ENCODE measurements around the gene PIGB. TPM values are rescaled to one million over a fixed set of nuclear protein-coding genes. Genes with fewer than 3 reads are reported as not detected.
A peak's percentile ranks its signal among the peaks of the same experiment; 100 is the strongest.

PIGB gene
- total RNA-seq, 4 donors from 2014 or later, result 12.9 to 29.4 (median 24.1) TPM

DNA sequence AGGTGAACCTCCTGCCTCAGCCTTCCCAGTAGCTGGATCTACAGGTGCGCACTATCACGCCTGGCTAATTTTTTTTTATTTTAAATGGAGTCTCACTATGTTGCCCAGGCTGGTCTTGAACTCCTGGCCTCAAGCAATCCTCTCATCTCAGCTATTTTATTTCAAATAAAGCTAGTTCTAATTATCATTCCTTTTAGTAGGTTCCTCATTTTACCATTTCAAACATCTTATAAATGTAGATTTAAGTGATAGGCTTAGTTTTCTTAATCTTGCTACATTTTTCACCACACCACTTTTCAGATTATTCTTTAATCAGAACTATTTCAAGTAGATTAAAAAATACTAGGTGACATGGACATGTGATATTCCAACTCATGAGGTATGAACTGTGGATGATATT is 30.3 kb downstream of the PIGB start:
- Histone ChIP-seq H3K27ac (no peak overlapping the region), H3K4me1 (peaks cover 0 to 8% of the 10 kb centered on the region in 2 donors), H3K36me3 (no peaks in the 10 kb centered on the region), H3K4me3 (replicated peaks in 1 of 3) (no peak overlapping the region), H3K27me3 (no peaks in the 10 kb centered on the region), H3K9me3 (no peaks in the 10 kb centered on the region)
- TF ChIP-seq, protein P1, sequence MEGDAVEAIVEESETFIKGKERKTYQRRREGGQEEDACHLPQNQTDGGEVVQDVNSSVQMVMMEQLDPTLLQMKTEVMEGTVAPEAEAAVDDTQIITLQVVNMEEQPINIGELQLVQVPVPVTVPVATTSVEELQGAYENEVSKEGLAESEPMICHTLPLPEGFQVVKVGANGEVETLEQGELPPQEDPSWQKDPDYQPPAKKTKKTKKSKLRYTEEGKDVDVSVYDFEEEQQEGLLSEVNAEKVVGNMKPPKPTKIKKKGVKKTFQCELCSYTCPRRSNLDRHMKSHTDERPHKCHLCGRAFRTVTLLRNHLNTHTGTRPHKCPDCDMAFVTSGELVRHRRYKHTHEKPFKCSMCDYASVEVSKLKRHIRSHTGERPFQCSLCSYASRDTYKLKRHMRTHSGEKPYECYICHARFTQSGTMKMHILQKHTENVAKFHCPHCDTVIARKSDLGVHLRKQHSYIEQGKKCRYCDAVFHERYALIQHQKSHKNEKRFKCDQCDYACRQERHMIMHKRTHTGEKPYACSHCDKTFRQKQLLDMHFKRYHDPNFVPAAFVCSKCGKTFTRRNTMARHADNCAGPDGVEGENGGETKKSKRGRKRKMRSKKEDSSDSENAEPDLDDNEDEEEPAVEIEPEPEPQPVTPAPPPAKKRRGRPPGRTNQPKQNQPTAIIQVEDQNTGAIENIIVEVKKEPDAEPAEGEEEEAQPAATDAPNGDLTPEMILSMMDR (IDR thresholded peaks at IDR 0.05), result no peak
- TF ChIP-seq POLR2A (IDR thresholded peaks at IDR 0.05), result no peak
- 96 to 97% methylated on average over 2 of the region's 2 CpGs for WGBS, 2 donors
- no peak for DNase-seq
- intact Hi-C loops (cut with DNase I), result no loop called here

DNA sequence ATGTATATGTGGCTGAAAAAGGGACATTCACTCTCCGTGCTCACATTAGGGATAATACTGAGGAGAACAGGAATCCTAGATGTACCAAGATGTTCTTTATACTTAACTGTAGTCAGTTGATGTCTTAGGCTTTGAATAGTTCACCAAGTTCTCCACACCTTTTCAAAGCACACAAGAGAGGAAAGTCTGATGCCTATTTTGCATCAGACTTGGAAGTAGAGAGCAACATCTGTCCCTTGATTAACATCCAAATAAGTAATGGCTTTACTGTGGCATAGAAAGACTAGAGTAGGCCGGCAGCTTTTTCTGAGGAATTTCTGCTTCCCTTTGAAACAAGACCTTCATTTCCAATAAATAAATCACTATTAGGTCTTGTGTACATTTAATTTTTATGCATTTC is 34.0 kb downstream of the PIGB start:
- Histone ChIP-seq H3K27ac (no peak overlapping the region), H3K4me3 (replicated peaks in 1 of 3) (no peak overlapping the region), H3K27me3 (no peaks in the 10 kb centered on the region), H3K4me1 (peaks cover 7 to 9% of the 10 kb centered on the region in 2 donors), H3K9me3 (no peaks in the 10 kb centered on the region), H3K36me3 (no peaks in the 10 kb centered on the region)
- intact Hi-C loops (cut with DNase I), result no loop called here
- no peak for TF ChIP-seq POLR2A (IDR thresholded peaks at IDR 0.05)
- TF ChIP-seq, protein P1 (IDR thresholded peaks at IDR 0.05), result no peak
- 84 to 94% methylated on average over 2 of the region's 2 CpGs for WGBS, 2 donors
- DNase-seq, result no peak

DNA sequence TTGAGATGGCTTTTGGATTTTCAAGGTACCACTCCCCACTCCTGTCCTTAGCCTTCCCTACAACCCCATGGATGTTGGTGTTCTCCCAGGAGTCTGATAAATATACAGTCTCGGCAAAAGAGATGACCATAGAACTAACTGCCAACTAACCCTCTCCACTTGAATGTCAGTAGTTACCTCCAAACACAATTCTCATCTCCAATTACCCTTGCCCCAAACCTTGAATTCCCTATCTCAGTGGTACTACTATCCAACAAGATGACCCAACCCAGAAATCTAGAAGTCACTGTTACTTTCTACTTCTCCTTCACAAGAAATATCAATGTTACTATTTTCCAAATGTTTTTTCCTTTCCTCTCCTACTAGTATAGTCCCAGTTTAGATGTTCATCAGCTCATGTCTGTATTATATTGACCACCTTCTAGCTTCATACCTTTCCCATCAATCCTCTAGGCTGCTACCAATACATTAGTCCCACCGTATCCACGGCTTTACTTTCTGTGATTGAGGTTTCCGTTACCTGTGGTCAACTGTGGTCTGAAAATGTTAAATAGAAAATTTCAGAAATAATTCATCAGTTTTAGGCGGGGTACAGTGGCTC is 38.1 kb downstream of the PIGB start:
- no peak for DNase-seq
- intact Hi-C loops (cut with DNase I), result no loop called here
- Histone ChIP-seq H3K27me3 (no peaks in the 10 kb centered on the region), H3K27ac (peak overlapping the region in 1 of 3 donors; percentile 7), H3K36me3 (no peaks in the 10 kb centered on the region), H3K9me3 (no peaks in the 10 kb centered on the region), H3K4me3 (replicated peaks in 1 of 3) (no peak overlapping the region), H3K4me1 (peaks cover 7 to 9% of the 10 kb centered on the region in 2 donors)
- TF ChIP-seq POLR2A (IDR thresholded peaks at IDR 0.05), result no peak
- TF ChIP-seq, protein P1 (IDR thresholded peaks at IDR 0.05), result no peak
- 98% methylated on average over 5 of the region's 5 CpGs for WGBS, 2 donors

DNA sequence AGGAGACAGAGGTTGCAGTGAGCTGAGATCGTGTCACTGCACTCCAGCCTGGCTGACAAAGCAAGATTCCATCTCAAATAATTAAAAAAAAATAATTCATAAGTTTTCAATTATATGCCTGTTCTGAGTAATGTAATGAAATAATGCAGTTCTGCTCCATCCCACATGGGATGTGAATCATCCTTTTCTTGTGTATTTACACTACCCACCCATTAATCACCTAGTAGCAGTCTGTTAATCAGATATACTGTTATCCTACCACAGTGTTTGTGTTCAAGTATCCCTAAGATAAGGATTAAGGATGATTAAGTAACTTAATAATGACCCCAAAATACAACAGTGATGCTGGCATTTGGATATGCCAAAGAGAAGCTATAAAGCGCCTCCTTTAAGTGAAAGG is 38.8 kb downstream of the PIGB start:
- TF ChIP-seq POLR2A (IDR thresholded peaks at IDR 0.05), result no peak
- TF ChIP-seq, protein P1 (IDR thresholded peaks at IDR 0.05), result no peak
- no peak overlapping the region for H3K4me3 ChIP-seq (replicated peaks in 1 of 3)
- no peaks in the 10 kb centered on the region for H3K9me3 ChIP-seq
- H3K27me3 ChIP-seq, result no peaks in the 10 kb centered on the region
- H3K27ac ChIP-seq, result no peak overlapping the region
- intact Hi-C loops (cut with DNase I), result no loop called here
- peaks cover 0 to 4% of the 10 kb centered on the region in 2 donors for H3K36me3 ChIP-seq
- peaks cover 7 to 9% of the 10 kb centered on the region in 2 donors for H3K4me1 ChIP-seq
- 90 to 100% methylated on average over 2 of the region's 2 CpGs for WGBS, 2 donors
- DNase-seq, result no peak

DNA sequence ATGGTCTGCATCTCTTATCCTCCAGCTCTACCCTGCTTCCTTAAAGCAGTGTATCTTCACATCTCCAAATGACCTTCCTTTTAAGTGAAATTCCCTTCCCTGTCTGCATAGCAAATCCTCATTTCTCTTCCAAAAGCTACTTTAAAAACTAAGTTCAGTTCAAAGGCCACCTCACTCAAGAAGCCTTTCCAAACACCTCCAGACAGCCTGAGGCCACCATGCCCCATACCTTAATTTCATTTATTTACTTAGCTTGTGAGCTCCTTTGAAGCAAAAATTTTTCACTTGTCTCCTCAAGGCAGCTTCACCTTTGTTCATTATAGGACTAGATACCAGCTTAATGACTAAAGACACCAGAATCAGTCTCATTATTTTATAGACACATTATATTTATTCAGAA is 39.4 kb downstream of the PIGB start:
- no peak overlapping the region for H3K4me3 ChIP-seq (replicated peaks in 1 of 3)
- intact Hi-C loops (cut with DNase I), result no loop called here
- H3K36me3 ChIP-seq, result peaks cover 0 to 9% of the 10 kb centered on the region in 2 donors
- TF ChIP-seq POLR2A (IDR thresholded peaks at IDR 0.05), result no peak
- TF ChIP-seq, protein P1 (IDR thresholded peaks at IDR 0.05), result no peak
- DNase-seq, result no peak
- no peaks in the 10 kb centered on the region for H3K27me3 ChIP-seq
- no peak overlapping the region for H3K27ac ChIP-seq
- no peaks in the 10 kb centered on the region for H3K9me3 ChIP-seq
- peaks cover 7 to 9% of the 10 kb centered on the region in 2 donors for H3K4me1 ChIP-seq
